GM19351 (cell line): Measurements from ENCODE around the gene FAM72C.
"Not testable (repeated sequence)": the region's sequence is repeated elsewhere in the genome, so short reads cannot be mapped to it uniquely, and the experiment has no call there.

ENCODE experiments used
- ATAC-seq: cut with Tn5 transposase; IDR thresholded peaks from one replicate; pipeline ENCODE4 v1.9.1; 2021; ENCODE audit warnings: mild to moderate bottlenecking, moderate library complexity; ENCODE audit not compliant: unreplicated experiment

The FAM72C gene

GRCh38 chr1:143918552-143918951 is 53.2 kb downstream of the FAM72C start:
- not testable (repeated sequence) for ATAC-seq

- not testable (repeated sequence) for ATAC-seq
Measured at GRCh38 chr1:143913705-143914104, 58.1 kb downstream of the FAM72C start.
